Measurements from ENCODE around the gene DOCK1. TPM values are rescaled to one million over a fixed set of nuclear protein-coding genes. Genes with fewer than 3 reads are reported as not detected.

Gene DOCK1
- total RNA-seq, 2 donors from 2014 or later, result 41.2 to 56.0 TPM

GRCh38 chr10:127319271-127319670 lies 414.0 kb downstream of the DOCK1 start:
- intact Hi-C loops (cut with DNase I), result no loop called here
- Histone ChIP-seq H3K4me3 (no peak overlapping the region), H3K36me3 (no peaks in the 10 kb centered on the region), H3K27ac (no peak overlapping the region), H3K4me1 (replicated peaks) (no peaks in the 10 kb centered on the region), H3K27me3 (replicated peaks; ENCODE audit: insufficient read depth) (no peaks in the 10 kb centered on the region), H3K9me3 (no peaks in the 10 kb centered on the region)
- DNase-seq (ENCODE audit: low spot score), result no peak
- 94% methylated on average over 9 of the region's 9 CpGs for WGBS
- TF ChIP-seq POLR2AphosphoS5 (IDR thresholded peaks at IDR 0.05) (no peak), CTCF (IDR thresholded peaks at IDR 0.05) (no peak), POLR2A (IDR thresholded peaks at IDR 0.05) (no peak)

- no peaks in the 10 kb centered on the region for H3K9me3 ChIP-seq
- intact Hi-C loops (cut with DNase I), result no loop called here
- no peaks in the 10 kb centered on the region for H3K4me1 ChIP-seq (replicated peaks)
- no peaks in the 10 kb centered on the region for H3K27me3 ChIP-seq (replicated peaks; ENCODE audit: insufficient read depth)
- no peak for DNase-seq (ENCODE audit: low spot score)
- no peak overlapping the region for H3K27ac ChIP-seq
- 90% methylated on average over 10 of the region's 10 CpGs for WGBS
- no peak overlapping the region for H3K4me3 ChIP-seq
- no peaks in the 10 kb centered on the region for H3K36me3 ChIP-seq
- TF ChIP-seq POLR2AphosphoS5 (IDR thresholded peaks at IDR 0.05) (no peak), POLR2A (IDR thresholded peaks at IDR 0.05) (no peak), CTCF (IDR thresholded peaks at IDR 0.05) (no peak)
These were observed 414.5 kb downstream of the DOCK1 start for GRCh38 chr10:127319691-127320090.

GRCh38 chr10:127320176-127320575 lies 414.9 kb downstream of the DOCK1 start:
- no peaks in the 10 kb centered on the region for H3K9me3 ChIP-seq
- H3K36me3 ChIP-seq, result no peaks in the 10 kb centered on the region
- no peaks in the 10 kb centered on the region for H3K27me3 ChIP-seq (replicated peaks; ENCODE audit: insufficient read depth)
- H3K27ac ChIP-seq, result no peak overlapping the region
- WGBS, result 77% methylated on average over 9 of the region's 9 CpGs
- intact Hi-C loops (cut with DNase I), result no loop called here
- no peak for DNase-seq (ENCODE audit: low spot score)
- H3K4me1 ChIP-seq (replicated peaks), result no peaks in the 10 kb centered on the region
- no peak overlapping the region for H3K4me3 ChIP-seq
- TF ChIP-seq CTCF (IDR thresholded peaks at IDR 0.05), result no peak
- TF ChIP-seq POLR2AphosphoS5 (IDR thresholded peaks at IDR 0.05), result no peak
- TF ChIP-seq POLR2A (IDR thresholded peaks at IDR 0.05), result no peak

- Histone ChIP-seq H3K36me3 (no peaks in the 10 kb centered on the region), H3K9me3 (no peaks in the 10 kb centered on the region), H3K27me3 (replicated peaks; ENCODE audit: insufficient read depth) (no peaks in the 10 kb centered on the region), H3K27ac (no peak overlapping the region), H3K4me1 (replicated peaks) (no peaks in the 10 kb centered on the region), H3K4me3 (no peak overlapping the region)
- TF ChIP-seq CTCF (IDR thresholded peaks at IDR 0.05), result no peak
- TF ChIP-seq POLR2AphosphoS5 (IDR thresholded peaks at IDR 0.05), result no peak
- no peak for TF ChIP-seq POLR2A (IDR thresholded peaks at IDR 0.05)
- no peak for DNase-seq (ENCODE audit: low spot score)
- intact Hi-C loops (cut with DNase I), result no loop called here
- WGBS, result 95% methylated on average over 1 of the region's 1 CpG
These were observed 417.1 kb downstream of the DOCK1 start for GRCh38 chr10:127322286-127322685.

GRCh38 chr10:127325506-127325905 lies 420.3 kb downstream of the DOCK1 start:
- Histone ChIP-seq H3K4me3 (no peak overlapping the region), H3K9me3 (no peaks in the 10 kb centered on the region), H3K27me3 (replicated peaks; ENCODE audit: insufficient read depth) (no peaks in the 10 kb centered on the region), H3K27ac (no peak overlapping the region), H3K36me3 (no peaks in the 10 kb centered on the region), H3K4me1 (replicated peaks) (no peaks in the 10 kb centered on the region)
- intact Hi-C loops (cut with DNase I), result no loop called here
- TF ChIP-seq POLR2A (IDR thresholded peaks at IDR 0.05) (no peak), POLR2AphosphoS5 (IDR thresholded peaks at IDR 0.05) (no peak), CTCF (IDR thresholded peaks at IDR 0.05) (no peak)
- DNase-seq (ENCODE audit: low spot score), result no peak
- WGBS, result 66% methylated on average over 5 of the region's 5 CpGs
